ENCODE results near the gene MYO15A. TPM values are rescaled to one million over a fixed set of nuclear protein-coding genes. Genes with fewer than 3 reads are reported as not detected.

Gene MYO15A
- total RNA-seq, 1 donor from 2014 or later = 0.42 TPM

GRCh38 chr17:18105027-18105426 lies 3.5 kb upstream of the MYO15A start:
- intact Hi-C loops (cut with micrococcal nuclease) = no loop called here

DNA sequence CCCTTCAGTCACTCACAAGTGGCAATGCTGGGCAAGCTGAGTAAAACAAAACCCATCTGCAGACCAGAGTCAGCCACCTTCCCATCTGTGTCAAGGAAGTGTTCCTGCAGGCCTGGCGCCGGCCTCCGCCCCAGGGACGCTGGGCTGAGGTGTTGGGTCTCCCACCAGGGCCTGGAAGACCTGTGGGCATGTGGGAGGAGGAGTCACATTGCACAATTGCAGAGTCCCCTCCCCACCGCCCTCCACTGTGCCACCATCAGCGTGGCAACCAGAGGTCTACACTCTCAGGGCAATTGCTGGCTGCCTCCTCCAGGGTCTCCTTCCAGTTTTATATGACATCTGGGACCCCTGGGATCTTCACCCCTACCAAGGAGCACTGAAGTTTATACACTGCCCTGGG lies 3.0 kb upstream of the MYO15A start:
- intact Hi-C loops (cut with micrococcal nuclease) = no loop called here

GRCh38 chr17:18106211-18106610 lies 2.3 kb upstream of the MYO15A start:
- intact Hi-C loops (cut with micrococcal nuclease) = no loop called here

DNA sequence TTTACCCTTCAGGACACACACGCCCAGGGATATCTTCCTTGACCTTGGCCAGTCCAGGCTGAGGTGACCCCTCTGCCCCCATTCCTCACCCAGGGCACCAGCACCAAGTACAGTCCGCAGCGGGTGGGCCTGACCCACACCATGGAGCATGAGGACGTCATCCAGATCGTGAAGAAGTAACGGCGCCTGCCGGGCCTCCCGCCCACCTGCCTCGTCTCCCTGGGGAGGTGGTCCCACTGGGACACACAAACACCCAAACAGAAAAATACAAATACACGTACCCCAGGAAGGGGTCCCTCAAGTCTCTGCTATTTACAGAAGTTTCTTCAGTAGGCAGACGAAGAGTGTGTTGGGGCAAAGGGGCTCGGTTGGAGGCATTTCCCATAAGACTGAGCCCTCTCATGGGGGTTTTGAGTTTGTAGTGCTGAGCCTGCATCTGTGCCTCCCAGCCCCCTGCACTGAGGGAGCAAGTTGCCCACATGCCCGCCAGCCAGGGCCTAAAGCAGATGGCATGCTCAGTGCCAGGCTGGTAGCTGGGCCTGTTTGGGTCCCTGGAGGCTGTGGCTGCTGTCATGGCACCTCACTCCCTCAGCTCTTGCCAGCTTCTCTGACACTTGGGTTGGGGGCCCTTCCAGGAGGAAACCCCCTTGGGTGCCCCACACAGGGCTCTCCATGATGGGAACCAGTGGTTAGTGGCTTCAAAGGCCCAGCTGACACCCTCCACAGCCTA lies 1.3 kb upstream of the MYO15A start:
- intact Hi-C loops (cut with micrococcal nuclease) = no loop called here

- intact Hi-C loops (cut with micrococcal nuclease) = no loop called here
Measured at GRCh38 chr17:18107971-18108370, 585 bp upstream of the MYO15A start.

- intact Hi-C loops (cut with micrococcal nuclease) = no loop called here
Measured at GRCh38 chr17:18109935-18110485, 1.5 kb downstream of the MYO15A start.

- intact Hi-C loops (cut with micrococcal nuclease) = no loop called here
Measured at GRCh38 chr17:18110636-18111145, 2.1 kb downstream of the MYO15A start.

DNA sequence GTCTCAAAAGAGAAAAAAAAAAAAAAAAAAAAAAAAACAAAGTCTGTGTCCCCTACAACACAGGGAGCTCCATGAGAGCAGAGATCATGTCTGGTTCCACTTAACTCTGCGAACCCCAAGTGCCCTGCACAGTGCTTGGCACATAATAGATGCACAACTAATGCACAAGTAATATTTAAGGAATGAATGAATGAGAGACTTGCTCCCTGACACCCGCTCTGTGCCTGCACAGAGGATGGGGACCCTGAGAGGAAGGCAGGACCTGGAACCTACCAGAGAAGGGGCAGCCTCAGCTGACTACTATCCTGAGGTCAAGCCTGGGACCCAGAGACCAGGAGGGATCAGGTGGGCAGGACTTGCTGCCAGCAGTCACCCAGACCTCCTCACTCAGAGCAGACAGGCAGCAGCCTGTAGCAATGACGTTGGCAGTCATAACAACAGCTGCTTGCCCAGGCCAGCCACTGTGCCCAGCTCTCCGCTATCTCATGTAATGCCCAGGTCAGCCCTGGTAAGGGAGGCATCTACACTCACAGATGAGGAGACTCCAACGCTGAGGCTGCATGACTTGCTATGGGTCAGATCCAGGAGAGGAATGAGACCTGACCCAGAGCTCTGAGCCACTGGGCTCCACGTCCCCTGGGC lies 2.9 kb downstream of the MYO15A start:
- intact Hi-C loops (cut with micrococcal nuclease) = no loop called here

GRCh38 chr17:18115517-18115916 lies 7.0 kb downstream of the MYO15A start:
- intact Hi-C loops (cut with micrococcal nuclease) = no loop called here

GRCh38 chr17:18116078-18116477 lies 7.5 kb downstream of the MYO15A start:
- intact Hi-C loops (cut with micrococcal nuclease) = no loop called here

DNA sequence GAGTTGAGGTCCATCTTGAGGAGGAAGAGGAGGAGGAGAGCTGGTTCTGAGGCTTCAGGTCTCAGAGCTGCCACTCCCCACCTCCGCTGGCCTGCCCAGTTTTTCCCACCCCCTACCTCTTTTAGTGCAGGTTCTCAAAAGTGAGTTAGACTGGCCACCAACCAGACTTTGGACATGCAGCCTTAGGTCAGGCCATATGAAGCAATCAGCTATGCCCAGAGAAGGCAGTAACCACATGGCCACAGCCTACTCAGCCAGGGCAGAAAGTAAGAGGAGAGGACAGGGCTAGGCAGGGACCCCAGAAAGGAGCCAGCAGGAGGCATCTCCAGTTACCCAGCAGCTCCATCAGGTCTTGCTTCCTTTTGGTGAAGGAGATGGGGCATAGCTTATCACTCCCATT lies 9.0 kb downstream of the MYO15A start:
- intact Hi-C loops (cut with micrococcal nuclease) = no loop called here

DNA sequence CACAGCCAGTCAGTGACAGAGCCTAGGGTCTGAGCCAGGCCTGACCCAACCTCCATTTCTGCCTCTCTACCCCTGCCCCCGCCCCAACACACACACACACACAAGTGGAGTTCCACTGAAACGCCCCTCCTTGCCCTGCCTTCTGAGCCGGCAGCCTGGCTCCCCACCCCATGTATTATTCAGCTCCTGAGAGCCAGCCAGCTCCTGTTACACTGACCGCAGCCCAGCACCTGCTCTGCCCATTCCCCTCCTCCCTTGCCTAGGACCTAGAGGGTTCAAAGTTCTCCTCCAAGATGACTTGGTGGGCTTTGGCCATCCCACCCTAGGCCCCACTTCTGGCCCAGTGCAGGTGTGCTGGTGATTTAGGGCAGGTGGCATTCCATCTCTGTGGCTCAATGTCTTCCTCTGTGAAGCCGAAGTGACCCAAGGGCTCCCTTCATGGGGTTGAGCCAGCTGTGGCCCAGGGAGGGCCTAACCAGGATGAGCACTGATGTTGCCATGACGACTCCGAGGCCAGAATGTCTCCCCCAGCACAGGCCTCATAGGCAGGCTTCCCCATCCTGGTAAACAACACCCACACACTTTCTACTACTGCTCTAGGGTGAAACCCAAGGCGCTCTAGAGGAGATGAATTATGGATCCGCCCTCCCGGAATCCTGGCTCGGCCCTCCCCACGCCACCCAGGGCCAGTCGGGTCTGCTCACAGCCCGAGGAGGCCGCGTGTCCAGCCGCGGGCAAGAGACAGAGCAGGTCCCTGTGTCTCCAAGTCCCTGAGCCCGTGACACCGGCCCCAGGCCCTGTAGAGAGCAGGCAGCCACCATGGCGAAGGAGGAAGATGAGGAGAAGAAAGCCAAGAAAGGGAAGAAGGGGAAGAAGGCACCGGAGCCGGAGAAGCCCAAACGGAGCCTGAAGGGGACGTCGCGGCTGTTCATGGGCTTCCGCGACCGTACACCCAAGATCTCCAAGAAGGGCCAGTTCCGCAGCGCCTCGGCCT lies 9.7 kb downstream of the MYO15A start:
- intact Hi-C loops (cut with micrococcal nuclease) = no loop called here

GRCh38 chr17:18119166-18119745 lies 10.7 kb downstream of the MYO15A start:
- intact Hi-C loops (cut with micrococcal nuclease) = no loop called here

DNA sequence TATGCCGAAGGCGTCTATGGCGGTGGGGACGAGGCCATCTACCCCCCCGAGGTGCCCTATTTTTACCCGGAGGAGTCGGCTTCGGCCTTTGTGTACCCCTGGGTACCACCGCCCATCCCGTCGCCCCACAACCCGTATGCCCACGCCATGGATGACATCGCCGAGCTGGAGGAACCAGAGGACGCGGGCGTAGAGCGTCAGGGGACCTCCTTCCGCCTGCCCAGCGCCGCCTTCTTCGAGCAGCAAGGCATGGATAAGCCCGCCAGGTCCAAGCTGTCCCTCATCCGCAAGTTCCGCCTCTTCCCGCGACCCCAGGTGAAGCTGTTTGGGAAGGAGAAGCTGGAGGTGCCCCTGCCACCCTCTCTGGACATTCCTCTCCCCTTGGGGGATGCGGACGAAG lies 11.4 kb downstream of the MYO15A start:
- intact Hi-C loops (cut with micrococcal nuclease) = no loop called here

DNA sequence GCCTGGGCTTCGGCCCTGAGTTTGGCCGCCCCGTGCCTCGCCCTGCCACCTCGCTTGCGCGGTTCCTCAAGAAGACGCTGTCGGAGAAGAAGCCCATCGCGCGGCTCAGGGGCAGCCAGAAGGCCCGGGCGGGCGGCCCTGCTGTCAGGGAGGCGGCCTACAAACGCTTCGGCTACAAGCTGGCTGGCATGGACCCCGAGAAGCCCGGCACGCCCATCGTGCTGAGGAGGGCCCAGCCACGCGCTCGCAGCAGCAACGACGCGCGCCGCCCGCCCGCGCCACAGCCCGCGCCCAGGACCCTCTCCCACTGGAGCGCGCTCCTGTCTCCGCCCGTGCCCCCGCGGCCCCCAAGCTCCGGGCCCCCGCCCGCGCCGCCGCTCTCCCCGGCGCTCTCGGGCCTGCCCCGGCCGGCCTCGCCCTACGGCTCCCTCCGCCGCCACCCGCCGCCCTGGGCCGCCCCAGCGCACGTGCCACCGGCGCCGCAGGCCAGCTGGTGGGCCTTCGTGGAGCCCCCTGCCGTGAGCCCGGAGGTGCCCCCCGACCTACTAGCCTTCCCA lies 12.0 kb downstream of the MYO15A start:
- intact Hi-C loops (cut with micrococcal nuclease) = no loop called here

GRCh38 chr17:18121144-18121910 lies 12.8 kb downstream of the MYO15A start:
- intact Hi-C loops (cut with micrococcal nuclease) = no loop called here

DNA sequence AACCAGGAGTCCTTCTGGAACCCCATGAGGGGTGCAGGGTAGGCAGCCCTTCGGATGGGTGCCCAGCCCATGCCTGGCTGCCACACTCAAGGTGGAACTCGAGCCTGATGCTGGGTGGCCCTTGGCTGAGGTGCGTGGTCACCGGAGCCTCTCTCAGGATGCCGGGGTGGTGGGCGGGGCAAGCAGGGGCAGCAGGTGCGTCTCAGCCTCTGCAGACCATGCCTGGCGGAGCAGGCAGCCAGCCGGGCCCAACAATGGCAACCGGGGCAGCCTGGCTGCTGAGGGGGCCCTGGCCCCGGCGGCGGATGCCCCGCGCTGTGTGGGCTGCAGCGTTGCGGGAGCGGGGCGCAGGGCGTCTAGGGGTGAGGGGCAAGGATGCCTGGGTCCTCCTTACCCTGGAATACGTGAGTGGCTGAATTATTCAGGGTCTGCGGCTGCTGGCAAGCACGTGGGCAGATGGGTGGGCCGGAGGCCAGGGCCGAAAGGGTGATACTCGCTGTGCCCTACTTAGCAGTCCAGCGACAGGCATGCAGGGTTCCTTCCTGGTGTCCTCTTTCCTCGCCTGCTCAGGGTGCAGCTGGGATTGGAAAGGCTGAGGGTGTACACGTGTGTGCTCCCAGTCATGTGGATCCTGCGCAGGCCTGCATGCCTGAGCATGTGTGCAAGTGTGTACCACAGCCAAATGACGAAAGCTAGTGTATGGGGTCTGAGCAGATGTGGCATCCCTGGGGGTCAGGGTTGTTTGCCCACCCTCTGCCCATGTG lies 14.6 kb downstream of the MYO15A start:
- intact Hi-C loops (cut with micrococcal nuclease) = no loop called here

DNA sequence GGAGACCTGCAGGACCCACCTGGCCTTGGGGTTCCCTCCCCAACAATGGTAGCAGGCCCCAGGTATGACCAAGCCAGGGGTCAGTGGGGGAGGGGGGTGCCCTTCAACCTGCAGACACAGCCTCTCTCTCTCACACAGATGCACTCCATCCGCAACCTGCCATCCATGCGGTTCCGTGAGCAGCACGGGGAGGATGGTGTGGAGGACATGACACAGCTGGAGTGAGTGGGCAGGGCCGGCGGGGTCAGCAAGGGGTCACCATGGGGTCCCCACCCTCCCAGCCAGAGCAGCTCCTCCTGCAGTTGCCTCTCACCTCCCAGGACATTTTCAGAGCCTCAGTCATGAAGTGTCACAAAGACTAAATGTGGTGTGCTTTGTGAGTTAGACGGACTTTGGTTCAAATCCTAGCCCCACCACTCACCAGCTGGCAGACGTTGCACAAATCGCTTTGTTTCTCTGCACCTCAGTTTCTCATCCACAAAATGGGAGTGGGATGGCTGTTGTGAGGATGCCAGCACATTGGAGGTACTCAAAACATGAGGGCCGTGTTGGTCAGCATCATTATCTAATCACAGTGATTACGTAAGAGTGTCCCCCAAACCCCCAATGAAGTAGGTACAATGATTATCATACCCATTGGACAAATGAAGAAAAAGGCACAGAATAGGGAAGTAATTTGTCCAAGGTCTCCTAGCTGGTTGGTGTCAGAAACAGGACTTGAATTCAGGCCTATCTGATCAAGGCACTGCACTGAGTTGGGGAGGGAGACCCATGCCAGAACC lies 16.0 kb downstream of the MYO15A start:
- intact Hi-C loops (cut with micrococcal nuclease) = no loop called here
